Smooth muscle cell (in vitro differentiated cells): ENCODE data around the gene PCDHA1. TPM values are rescaled to one million over a fixed set of nuclear protein-coding genes. Genes with fewer than 3 reads are reported as not detected.

Experiments
- DNase-seq: peaks from one replicate; lab custom pipeline; 2025; ENCODE audit not compliant: unreplicated experiment; lab: John Stamatoyannopoulos, UW
- H2AFZ ChIP-seq: fragments of 200-600 bp; sonication (generic); 2 replicates; pipeline ENCODE4 v1.6.0; 2016; ENCODE audit warnings: antibody characterized with exemption, low read depth, mild to moderate bottlenecking
- H3F3A ChIP-seq: fragments of 200-600 bp; sonication (generic); 2 replicates; pipeline ENCODE4 v1.6.0; 2017; ENCODE audit warnings: antibody characterized with exemption, low read depth
- H3K27ac ChIP-seq: fragments of 200-600 bp; sonication (generic); 2 replicates; pipeline ENCODE4 v1.5.1; 2016; ENCODE audit warnings: low read depth, mild to moderate bottlenecking
- H3K27me3 ChIP-seq: fragments of 200-600 bp; sonication (generic); 2 replicates; pipeline ENCODE4 v1.6.1; 2016; ENCODE audit warnings: low read depth, mild to moderate bottlenecking
- H3K36me3 ChIP-seq: fragments of 200-600 bp; sonication (generic); 2 replicates; pipeline ENCODE4 v1.5.1; 2016; ENCODE audit warnings: low read depth
- H3K4me1 ChIP-seq: fragments of 200-600 bp; sonication (generic); 2 replicates; pipeline ENCODE4 v1.5.1; 2016; ENCODE audit warnings: low read depth
- H3K4me2 ChIP-seq: fragments of 200-600 bp; sonication (generic); 2 replicates; pipeline ENCODE4 v1.6.0; 2016; ENCODE audit warnings: mild to moderate bottlenecking
- H3K4me3 ChIP-seq: fragments of 200-600 bp; sonication (generic); 2 replicates; pipeline ENCODE4 v1.5.1; 2016; ENCODE audit warnings: mild to moderate bottlenecking
- H3K79me2 ChIP-seq: fragments of 200-600 bp; sonication (generic); 2 replicates; pipeline ENCODE4 v1.6.0; 2016; ENCODE audit warnings: low read depth, mild to moderate bottlenecking
- H3K9ac ChIP-seq: fragments of 200-600 bp; sonication (generic); 2 replicates; pipeline ENCODE4 v1.6.0; 2016; ENCODE audit warnings: low read depth
- H3K9me3 ChIP-seq: fragments of 200-600 bp; sonication (generic); replicated peaks from 2 replicates; pipeline ENCODE4 v1.5.1; 2016; ENCODE audit warnings: low read depth
- H4K20me1 ChIP-seq: fragments of 200-600 bp; sonication (generic); 2 replicates; pipeline ENCODE4 v1.6.0; 2016; ENCODE audit warnings: low read depth
- WGBS: methylation state at CpG from one replicate; pipeline ENCODE4 v1.1.7; 2016; ENCODE audit warnings: low lambda C conversion rate; 5-methylcytosine and 5-hydroxymethylcytosine counted together
- polyA plus RNA-seq: library from polyadenylated mRNA; unstranded; fragments of >200 nt; fragmentation: Nextera tagmentation; extraction: Ambion mirVana; gene quantifications from 2 replicates; pipeline ENCODE4 v1.2.1, GENCODE V29; 2016
- total RNA-seq: library from RNA; depleted of rRNA; stranded (reverse); fragments of >200 nt; gene quantifications from 2 replicates; pipeline ENCODE4 v1.2.3, GENCODE V29; 2014
- TF ChIP-seq, protein P1 (sequence below): fragments of 200-600 bp; sonication (generic); IDR thresholded peaks from 2 replicates; pipeline ENCODE4 v1.5.1; 2017; ENCODE audit warnings: borderline replicate concordance, mild to moderate bottlenecking, antibody characterized with exemption; ENCODE audit not compliant: insufficient read depth, poor library complexity, severe bottlenecking

The PCDHA1 gene
- total and polyA plus RNA-seq, 2 experiments from 2014 or later, result not detected

DNA sequence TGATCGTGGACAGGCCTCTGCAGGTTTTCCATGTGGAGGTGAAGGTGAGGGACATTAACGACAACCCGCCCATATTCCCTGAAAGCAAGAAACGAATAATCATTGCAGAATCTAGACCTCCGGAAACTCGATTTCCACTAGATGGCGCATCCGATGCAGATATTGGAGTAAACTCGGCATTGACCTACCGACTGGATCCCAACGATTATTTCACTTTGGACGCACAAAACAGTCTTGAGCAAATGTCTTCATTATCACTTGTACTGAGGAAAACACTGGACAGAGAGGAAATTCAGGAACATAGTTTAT, 96.6 kb downstream of the PCDHA1 start:
- no peaks in the 10 kb centered on the region for H3K27me3 ChIP-seq
- no peak overlapping the region for H3K27ac ChIP-seq
- no peak overlapping the region for H2AFZ ChIP-seq
- no peaks in the 10 kb centered on the region for H3F3A ChIP-seq
- H3K4me1 ChIP-seq, result no peaks in the 10 kb centered on the region
- peak overlapping the region; percentile 86 for H3K4me2 ChIP-seq
- no peak for DNase-seq
- H3K79me2 ChIP-seq, result peaks cover 4% of the 10 kb centered on the region
- no peak overlapping the region for H3K9ac ChIP-seq
- H3K4me3 ChIP-seq, result peak overlapping the region; percentile 54
- no peaks in the 10 kb centered on the region for H3K36me3 ChIP-seq
- TF ChIP-seq, protein P1, sequence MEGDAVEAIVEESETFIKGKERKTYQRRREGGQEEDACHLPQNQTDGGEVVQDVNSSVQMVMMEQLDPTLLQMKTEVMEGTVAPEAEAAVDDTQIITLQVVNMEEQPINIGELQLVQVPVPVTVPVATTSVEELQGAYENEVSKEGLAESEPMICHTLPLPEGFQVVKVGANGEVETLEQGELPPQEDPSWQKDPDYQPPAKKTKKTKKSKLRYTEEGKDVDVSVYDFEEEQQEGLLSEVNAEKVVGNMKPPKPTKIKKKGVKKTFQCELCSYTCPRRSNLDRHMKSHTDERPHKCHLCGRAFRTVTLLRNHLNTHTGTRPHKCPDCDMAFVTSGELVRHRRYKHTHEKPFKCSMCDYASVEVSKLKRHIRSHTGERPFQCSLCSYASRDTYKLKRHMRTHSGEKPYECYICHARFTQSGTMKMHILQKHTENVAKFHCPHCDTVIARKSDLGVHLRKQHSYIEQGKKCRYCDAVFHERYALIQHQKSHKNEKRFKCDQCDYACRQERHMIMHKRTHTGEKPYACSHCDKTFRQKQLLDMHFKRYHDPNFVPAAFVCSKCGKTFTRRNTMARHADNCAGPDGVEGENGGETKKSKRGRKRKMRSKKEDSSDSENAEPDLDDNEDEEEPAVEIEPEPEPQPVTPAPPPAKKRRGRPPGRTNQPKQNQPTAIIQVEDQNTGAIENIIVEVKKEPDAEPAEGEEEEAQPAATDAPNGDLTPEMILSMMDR, result peak; percentile 39
- no peaks in the 10 kb centered on the region for H3K9me3 ChIP-seq
- H4K20me1 ChIP-seq, result peaks cover 3% of the 10 kb centered on the region
- WGBS, result 41% methylated on average over 12 of the region's 12 CpGs

DNA sequence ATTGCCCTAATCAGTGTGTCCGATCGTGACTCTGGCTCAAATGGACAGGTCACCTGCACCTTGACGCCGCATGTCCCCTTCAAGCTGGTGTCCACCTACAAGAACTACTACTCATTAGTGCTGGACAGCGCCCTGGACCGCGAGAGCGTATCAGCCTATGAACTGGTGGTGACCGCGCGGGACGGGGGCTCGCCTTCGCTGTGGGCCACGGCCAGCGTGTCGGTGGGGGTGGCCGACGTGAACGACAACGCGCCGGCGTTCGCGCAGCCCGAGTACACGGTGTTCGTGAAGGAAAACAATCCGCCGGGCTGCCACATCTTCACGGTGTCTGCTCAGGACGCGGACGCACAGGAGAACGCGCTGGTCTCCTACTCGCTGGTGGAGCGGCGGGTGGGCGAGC, 97.4 kb downstream of the PCDHA1 start:
- Histone ChIP-seq H3F3A (no peaks in the 10 kb centered on the region), H3K9me3 (no peaks in the 10 kb centered on the region), H3K27ac (no peak overlapping the region), H3K4me3 (no peak overlapping the region), H2AFZ (no peak overlapping the region), H3K79me2 (peaks cover 6% of the 10 kb centered on the region), H3K27me3 (no peaks in the 10 kb centered on the region), H3K36me3 (no peaks in the 10 kb centered on the region), H4K20me1 (peaks cover 3% of the 10 kb centered on the region), H3K4me2 (no peak overlapping the region), H3K4me1 (no peaks in the 10 kb centered on the region), H3K9ac (no peak overlapping the region)
- TF ChIP-seq, protein P1, result no peak
- DNase-seq, result no peak
- over 99% methylated on average over 41 of the region's 41 CpGs for WGBS

DNA sequence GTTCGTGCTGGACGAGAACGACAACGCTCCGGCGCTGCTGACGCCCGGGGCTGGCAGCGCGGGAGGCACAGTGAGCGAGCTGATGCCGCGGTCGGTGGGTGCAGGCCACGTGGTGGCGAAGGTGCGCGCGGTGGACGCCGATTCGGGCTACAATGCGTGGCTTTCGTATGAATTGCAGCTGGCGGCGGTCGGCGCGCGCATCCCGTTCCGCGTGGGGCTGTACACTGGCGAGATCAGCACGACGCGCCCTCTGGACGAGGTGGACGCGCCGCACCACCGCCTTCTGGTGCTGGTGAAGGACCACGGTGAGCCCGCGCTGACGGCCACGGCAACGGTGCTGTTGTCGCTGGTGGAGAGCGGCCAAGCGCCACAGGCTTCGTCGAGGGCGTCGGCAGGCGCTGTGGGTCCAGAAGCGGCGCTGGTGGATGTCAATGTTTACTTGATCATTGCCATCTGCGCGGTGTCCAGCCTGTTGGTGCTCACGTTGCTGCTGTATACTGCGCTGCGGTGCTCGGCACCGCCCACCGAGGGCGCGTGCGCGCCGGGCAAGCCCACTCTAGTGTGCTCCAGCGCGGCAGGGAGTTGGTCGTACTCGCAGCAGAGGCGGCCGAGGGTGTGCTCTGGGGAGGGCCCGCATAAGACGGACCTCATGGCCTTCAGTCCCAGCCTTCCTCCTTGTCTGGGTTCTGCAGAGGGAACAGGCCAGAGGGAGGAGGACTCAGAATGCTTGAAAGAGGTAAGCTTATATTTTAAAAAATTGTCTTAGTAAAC, 98.2 kb downstream of the PCDHA1 start:
- H3K27me3 ChIP-seq, result no peaks in the 10 kb centered on the region
- no peaks in the 10 kb centered on the region for H4K20me1 ChIP-seq
- H3K9me3 ChIP-seq, result no peaks in the 10 kb centered on the region
- H2AFZ ChIP-seq, result no peak overlapping the region
- no peak overlapping the region for H3K9ac ChIP-seq
- peaks cover 6% of the 10 kb centered on the region for H3K79me2 ChIP-seq
- no peak overlapping the region for H3K4me2 ChIP-seq
- no peaks in the 10 kb centered on the region for H3K36me3 ChIP-seq
- 97% methylated on average over 63 of the region's 79 CpGs for WGBS
- H3K4me3 ChIP-seq, result no peak overlapping the region
- TF ChIP-seq, protein P1, result no peak
- no peak for DNase-seq
- no peak overlapping the region for H3K27ac ChIP-seq
- H3K4me1 ChIP-seq, result no peaks in the 10 kb centered on the region
- no peaks in the 10 kb centered on the region for H3F3A ChIP-seq

DNA sequence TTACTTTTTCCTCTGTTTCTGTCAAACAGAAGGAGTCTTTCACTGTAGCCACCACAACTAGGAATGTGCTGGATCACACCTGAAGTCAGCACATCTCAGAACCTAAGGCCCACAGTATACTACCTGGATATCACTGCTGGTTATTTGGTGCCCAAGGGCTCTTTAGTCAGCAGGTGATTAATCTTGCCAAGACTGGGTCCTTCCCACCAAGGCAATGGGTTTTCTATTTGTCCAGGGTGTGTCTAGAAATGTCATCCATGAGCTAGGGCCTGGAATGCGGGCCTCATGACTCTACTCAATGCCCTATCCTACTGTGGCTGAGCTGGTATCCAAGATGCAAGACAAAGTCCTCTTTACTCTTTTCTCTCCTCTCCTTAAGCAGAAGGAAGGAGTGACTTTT, 130.4 kb downstream of the PCDHA1 start:
- Histone ChIP-seq H4K20me1 (peaks cover 17% of the 10 kb centered on the region), H3K27me3 (no peaks in the 10 kb centered on the region), H2AFZ (no peak overlapping the region), H3K9me3 (no peaks in the 10 kb centered on the region), H3K79me2 (peaks cover 8% of the 10 kb centered on the region), H3K9ac (no peak overlapping the region), H3K27ac (no peak overlapping the region), H3K4me2 (no peak overlapping the region), H3F3A (no peaks in the 10 kb centered on the region), H3K36me3 (no peaks in the 10 kb centered on the region), H3K4me3 (no peak overlapping the region), H3K4me1 (no peaks in the 10 kb centered on the region)
- TF ChIP-seq, protein P1, result no peak
- 100% methylated on average over 1 of the region's 1 CpG for WGBS
- DNase-seq, result no peak
